Hematopoietic multipotent progenitor cell treated with erythropoietin and hydrocortisone succinate and interleukin-3 and kit ligand, for 8 days (in vitro differentiated cells): Measurements from ENCODE around the gene ENDOV.

Source experiments
- DNase-seq: peaks from one replicate; pipeline ENCODE4 v3.0.0-alpha.2; 2015

The ENDOV gene

DNA sequence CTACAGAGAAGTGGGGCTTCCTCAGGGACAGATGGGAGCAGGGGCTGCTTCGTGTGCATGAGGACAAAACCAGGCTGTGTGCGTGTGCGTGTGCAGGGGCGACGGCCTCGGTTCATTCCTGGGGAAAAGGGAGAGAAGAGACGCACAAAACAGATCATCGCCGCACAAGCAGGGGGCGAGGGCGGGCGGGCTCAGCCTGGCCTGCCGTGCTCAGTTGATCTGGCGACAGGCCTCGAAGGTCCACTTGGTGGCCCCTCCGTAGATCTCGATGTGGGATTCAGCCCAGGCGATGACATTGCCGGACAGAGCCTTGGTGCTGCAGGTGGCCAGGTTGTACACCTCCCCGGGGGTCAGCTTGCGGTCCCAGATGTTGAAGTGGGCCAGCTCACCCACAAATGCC is 55.6 kb downstream of the ENDOV start:
- DNase-seq = no peak

- DNase-seq = no peak
These were observed 57.0 kb downstream of the ENDOV start for GRCh38 chr17:80471922-80472321.

- DNase-seq = no peak
These were observed 58.0 kb downstream of the ENDOV start for GRCh38 chr17:80472996-80473395.

DNA sequence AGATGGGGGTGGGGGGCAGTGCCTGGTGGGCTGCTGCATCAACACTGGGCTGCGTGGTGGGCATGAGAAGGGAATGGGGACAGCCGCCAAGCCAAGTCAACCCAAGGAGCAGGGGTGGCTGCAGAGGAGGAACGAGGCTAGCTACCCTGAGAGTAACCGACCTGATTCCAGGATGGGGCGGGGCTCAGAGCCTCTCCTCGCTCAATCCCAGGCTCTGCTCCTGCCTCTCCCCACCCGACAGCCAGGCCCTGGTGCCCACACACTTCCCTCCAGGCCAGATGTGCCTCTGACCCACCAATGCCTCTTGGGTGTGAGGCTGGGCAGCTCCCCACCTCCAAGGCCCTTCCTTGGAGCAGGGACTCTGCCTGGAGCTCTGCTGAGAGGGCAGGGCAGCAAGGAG is 58.7 kb downstream of the ENDOV start:
- DNase-seq = no peak

DNA sequence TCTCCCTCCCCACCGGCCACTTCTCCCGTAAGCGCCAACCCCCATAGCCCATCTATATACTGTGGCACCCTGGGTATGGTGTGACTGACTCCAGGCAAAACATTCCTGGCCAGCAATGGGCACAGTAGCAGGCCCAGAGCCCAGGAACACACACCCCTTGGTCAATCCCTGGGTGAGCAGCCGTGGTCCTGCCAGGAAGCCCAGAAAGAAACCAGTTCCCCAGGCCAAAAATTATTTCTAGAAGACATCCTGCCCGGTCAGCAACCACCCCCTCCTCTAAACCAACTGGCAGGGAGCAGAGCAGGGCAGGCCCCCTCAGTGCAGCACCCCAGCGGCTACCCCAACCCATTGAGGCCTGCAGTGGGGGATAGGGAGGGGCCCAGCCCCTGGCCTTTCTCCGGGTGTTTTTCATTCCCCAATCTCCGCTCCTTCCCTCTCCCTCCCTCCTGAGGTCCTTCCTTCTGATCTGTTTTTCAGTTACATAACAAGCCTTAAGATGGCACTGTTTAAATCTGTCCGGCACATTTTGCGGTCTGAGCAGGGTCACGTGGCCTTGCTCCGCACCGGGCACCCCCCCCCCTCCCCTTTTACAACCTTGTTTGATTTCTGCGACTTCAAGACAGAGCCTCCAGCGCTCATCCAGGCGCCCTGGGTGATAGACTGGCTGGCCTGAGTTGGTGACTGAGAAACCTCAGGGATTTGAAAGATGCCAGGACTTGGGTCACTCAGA is 59.4 kb downstream of the ENDOV start:
- DNase-seq = peak; percentile 46

DNA sequence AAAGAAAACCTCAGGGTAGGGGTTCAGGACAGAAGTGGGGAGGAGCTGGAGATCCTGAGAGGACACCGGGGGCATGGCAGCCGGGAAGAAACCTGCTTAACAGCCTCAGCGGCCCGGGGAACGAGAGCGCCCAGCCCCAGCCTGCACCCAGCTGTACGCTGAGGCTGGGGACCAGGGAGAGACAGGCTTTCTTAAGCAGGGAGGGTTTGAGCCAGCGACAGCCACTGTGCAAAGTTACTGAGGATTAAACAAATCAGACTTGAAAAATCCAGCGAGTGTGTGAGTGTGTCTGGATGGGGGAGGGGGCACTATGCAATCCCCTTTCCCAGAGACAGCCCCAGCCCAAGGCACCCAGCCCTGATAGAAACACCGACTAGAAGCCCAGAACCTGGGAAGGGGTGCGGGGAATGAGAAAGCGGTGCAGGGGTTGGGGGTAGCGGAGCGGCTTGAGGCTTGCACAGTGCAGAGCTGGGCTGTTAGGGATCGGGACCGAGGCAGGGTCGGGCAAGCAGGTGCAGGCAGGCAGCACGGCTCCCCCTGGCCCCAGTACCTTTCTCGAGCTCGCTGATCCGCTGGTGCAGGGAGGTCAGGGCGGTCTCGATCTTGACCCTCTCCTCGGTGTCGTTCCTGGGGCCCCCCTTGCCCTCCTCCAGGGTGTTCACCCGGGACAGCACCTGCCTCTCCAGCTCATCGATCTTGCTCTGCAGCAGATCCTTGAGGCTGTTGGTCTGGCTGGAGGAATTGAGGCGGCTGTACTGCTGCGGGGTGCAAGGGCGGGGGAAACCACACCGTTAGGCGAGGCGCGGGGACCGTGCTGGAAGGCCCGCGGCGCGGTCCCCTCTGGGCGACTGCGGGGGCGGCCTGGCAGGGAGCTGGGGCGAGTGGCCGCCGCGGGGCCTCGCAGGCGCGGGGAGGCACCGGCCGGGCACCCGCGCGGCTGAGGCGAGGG is 60.3 kb downstream of the ENDOV start:
- DNase-seq = no peak

DNA sequence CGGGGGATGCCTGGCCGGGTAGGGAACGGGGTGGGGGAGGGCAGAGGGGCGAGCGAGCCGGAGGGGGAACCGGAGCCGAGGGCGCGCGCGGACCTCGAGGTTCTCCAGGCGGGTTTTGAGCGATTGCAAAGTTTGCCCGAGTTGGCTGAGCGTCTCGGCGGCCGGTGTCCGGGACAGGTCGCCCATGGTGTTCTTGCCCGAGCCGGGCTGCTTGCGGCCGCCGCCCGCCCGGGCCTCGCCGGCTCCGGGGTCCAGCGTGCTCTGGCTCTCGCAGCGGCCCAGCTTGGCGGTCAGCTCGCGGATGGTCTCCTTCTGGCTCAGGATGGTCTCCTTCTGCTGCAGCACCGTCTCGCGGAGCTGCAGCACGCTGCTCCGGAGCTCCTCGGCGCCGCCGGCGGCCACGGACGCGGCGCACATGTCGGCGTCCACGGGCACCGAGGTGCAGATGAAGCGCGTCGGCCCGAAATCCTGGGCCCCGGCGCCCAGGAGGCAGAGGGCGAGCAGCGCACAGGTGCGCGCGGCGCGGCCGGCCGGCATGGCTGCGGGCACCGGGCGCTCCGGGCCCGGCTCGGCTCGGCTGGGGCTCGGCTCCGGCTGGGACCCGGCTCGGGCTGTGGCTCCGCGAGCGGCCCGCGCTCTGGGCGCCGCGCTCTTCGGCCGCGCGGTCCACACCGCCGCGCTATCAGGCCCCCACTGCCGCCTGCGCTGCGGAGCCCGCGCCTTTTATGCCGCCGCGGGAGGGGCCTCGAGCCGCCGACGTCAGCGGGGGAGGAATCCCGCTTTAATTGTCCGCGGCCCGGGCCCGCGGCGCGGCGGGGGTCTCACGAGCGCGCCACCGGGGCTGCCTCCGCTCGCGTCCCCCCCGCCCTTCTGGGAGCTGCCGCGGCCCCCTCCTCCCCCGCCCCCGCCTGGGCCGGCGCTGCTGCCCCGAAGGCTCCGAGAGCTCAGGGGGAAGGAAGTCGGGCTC is 61.2 kb downstream of the ENDOV start, which contains the start of gene NPTX1:
TSS of gene NPTX1 (minus strand) at position 698 of the 967 bp plus-strand sequence. CDS start at position 537, 161 bp downstream.
- no peak for DNase-seq

- DNase-seq = no peak
These were observed 62.1 kb downstream of the ENDOV start for GRCh38 chr17:80476877-80477646.

- DNase-seq = peak; percentile 25
These were observed 62.9 kb downstream of the ENDOV start for GRCh38 chr17:80477647-80478478.

DNA sequence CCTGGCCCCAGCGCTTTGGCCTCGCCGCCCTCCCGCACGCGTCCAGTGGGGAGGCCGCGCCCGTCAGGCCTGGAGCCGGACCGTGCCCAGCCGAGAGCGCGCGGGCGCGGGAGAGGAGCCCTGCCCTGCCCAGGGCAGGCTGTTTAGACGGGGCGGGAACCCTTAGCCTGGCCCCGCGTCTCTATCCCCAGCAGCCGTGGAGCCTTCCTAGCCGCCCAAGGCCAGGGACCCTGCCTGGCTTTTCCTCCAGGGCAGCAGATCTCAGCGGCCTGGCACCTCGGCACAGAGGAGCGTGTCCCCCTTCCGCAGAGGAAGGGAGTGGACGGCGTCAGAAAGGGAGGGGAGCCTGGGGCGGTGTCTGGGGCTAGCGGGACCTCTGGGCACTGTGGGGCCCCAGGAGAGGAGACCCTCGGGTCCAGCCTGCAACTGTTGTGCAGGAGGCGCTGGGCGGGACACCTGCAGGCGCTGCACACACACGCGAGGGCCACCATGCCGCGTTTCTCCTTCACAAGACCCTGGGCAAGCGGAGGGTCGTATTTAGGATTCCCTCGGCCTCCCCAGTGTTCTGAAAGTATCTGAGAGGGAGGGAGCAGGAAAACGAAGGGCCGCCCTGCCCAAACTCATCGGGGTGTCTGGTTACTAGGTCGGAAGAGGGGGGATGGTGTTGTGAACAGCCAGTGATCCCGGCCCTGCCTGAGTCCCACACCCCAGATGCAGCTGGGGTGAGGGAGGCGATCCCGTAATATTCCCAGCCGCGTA is 63.7 kb downstream of the ENDOV start:
- no peak for DNase-seq

DNA sequence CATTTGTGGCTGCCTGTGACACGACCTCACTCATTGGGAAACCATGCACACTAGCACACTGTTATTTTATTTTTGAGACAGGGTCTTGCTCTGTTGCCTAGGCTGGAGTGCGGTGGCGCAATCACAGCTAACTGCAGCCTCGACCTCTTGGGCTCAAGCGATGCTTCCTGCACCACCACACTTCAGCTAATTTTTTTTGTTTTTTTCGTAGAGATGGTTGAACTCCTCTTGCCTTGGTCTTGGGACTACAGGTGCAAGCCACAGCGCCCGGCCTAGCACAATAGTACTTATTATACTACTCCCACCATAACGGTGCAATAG is 64.2 kb downstream of the ENDOV start:
- DNase-seq = no peak

GRCh38 chr17:80480248-80480647 is 65.3 kb downstream of the ENDOV start:
- DNase-seq = no peak

- no peak for DNase-seq
These were observed 66.5 kb downstream of the ENDOV start for GRCh38 chr17:80481284-80482057.

GRCh38 chr17:80482058-80482318 is 67.0 kb downstream of the ENDOV start:
- no peak for DNase-seq

GRCh38 chr17:80482555-80483308 is 67.8 kb downstream of the ENDOV start:
- no peak for DNase-seq

DNA sequence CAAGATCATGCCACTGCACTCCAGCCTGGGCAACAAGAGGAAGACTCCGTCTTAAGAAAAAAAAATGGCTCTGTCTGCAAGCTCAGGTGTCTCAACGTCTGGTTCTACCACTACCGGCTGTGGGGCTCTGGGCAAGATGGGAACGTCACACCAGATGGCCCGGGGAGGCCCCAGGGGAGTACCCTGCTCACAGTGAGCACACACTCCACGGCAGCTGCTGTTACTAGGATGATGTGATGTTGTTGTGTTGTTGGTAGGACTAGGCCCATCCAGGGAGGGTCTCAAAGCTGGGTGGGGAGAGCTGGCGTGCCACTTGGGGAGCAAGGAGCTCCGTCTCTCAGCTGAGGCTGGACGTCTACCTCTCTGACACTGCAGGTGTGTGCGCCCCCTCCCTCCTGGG is 70.9 kb downstream of the ENDOV start:
- no peak for DNase-seq

GRCh38 chr17:80486692-80487091 is 71.7 kb downstream of the ENDOV start:
- no peak for DNase-seq

- no peak for DNase-seq
These were observed 72.5 kb downstream of the ENDOV start for GRCh38 chr17:80487511-80487910.
